GM19239 (cell line): ENCODE measurements around the gene PRR35.

ENCODE experiments used
- DNase-seq: peaks from one replicate; pipeline ENCODE4 v3.0.0; 2011; ENCODE audit warnings: low spot score; ENCODE audit not compliant: insufficient read length
- FAIRE-seq: peaks from 2 replicates; lab custom pipeline; 2011; peaks lifted over from hg19 to GRCh38; lab: Jason Lieb, UNC

Gene PRR35

DNA sequence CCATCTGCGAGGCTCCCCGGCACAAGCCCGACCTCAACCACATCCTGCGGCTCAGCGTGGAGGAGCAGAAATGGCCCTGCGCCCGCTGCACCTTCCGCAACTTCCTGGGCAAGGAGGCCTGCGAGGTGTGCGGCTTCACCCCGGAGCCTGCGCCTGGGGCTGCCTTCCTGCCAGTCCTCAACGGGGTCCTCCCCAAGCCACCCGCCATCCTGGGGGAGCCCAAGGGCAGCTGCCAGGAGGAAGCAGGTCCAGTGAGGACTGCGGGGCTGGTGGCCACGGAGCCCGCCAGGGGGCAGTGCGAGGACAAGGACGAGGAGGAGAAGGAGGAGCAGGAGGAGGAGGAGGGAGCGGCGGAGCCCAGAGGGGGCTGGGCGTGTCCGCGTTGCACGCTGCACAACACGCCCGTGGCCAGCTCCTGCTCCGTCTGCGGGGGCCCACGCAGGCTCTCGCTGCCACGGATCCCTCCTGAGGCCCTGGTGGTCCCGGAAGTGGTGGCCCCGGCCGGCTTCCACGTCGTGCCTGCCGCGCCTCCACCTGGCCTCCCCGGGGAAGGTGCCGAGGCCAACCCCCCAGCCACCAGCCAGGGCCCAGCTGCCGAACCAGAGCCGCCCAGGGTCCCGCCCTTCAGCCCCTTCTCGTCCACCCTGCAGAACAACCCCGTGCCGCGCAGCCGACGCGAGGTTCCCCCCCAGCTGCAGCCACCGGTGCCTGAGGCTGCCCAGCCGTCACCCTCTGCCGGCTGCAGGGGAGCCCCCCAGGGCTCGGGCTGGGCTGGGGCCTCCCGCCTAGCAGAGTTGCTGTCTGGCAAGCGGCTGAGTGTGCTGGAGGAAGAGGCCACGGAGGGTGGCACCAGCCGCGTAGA lies 13.1 kb upstream of the PRR35 start:
- FAIRE-seq (no peak), DNase-seq (no peak)

DNA sequence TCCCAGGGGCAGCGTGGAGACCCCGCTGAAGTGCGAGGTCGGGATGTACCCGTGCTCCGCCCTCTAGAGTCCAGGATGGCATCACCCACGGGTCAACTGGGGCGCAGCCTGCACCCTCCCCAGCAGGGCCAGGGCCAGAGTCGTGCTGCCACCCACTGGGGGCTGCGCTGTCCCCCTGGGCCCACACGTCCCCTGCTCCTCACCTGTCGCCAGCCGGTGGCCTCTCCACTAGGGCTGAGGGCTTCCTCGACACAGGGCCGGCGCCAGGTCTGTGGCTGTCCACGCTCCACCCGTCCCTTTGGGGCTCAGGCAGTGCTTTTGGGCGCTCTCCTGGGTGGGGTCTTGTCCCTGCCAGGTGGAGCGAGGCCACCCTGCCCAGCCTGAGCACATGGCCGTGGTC lies 11.6 kb upstream of the PRR35 start:
- DNase-seq (no peak), FAIRE-seq (no peak)

DNA sequence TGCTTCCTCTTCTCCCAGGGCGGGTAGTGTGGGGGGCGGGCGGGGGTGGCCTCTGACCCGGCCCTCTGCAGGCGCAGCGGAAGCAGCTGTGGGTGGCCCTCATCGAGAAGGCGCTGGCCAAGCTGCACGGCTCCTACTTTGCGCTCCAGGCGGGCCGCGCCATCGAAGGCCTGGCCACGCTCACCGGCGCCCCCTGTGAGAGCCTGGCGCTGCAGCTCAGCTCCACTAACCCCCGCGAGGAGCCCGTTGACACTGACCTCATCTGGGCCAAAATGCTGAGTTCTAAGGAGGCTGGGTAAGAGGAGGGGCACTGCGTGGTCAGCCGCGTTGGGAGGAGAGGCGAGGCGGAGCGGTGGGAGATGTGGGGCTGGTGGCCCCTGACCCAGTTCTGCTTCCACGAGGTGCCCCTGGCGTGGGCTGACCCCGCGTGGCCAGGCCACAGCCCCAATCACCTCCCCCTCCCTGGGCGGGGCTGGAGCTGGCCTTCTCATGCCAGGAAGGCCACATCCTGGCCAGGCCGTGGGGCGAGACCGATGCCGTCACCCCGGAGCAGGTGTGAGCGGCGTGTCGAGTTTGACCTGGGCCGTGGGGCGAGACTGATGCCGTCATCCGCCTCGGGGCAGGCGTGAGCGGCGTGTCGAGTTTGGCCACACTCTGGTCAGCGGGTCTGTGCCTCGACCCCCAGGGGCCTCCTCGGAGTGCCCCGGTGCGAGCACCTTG lies 10.5 kb upstream of the PRR35 start:
- no peak for FAIRE-seq

DNA sequence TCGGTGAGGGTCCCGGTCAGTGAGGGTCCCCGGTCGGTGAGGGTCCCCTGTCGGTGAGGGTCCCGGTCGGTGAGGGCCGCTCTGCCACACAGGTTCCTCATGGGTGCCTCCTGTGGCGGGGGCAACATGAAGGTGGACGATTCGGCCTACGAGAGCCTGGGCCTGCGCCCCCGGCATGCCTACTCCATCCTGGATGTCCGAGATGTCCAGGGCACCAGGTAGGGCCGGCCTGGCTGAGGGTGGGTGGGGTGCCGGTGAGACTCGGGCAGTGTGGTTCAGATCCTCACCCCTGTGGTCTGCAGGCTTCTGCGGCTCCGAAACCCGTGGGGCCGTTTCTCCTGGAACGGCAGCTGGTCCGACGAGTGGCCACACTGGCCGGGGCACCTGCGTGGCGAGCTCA lies 9.0 kb upstream of the PRR35 start:
- FAIRE-seq = no peak
- no peak for DNase-seq

More for the DNA sequence above, 10.5 kb upstream of the PRR35 start:
- DNase-seq = no peak

DNA sequence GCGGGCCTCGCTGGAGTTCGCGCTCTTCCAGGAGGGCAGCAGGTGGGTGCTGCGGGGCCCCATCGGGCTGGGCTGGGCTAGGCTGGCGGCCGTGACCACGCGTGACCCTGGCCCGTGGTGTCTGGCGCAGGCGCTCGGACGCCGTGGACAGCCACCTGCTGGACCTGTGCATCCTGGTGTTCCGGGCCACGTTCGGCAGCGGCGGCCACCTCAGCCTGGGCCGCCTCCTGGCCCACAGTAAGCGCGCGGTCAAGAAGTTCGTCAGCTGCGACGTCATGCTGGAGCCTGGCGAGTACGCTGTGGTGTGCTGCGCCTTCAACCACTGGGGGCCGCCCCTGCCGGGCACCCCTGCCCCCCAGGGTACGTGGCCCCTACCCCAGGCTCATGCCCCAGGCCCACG lies 8.0 kb upstream of the PRR35 start:
- no peak for DNase-seq
- FAIRE-seq = no peak

DNA sequence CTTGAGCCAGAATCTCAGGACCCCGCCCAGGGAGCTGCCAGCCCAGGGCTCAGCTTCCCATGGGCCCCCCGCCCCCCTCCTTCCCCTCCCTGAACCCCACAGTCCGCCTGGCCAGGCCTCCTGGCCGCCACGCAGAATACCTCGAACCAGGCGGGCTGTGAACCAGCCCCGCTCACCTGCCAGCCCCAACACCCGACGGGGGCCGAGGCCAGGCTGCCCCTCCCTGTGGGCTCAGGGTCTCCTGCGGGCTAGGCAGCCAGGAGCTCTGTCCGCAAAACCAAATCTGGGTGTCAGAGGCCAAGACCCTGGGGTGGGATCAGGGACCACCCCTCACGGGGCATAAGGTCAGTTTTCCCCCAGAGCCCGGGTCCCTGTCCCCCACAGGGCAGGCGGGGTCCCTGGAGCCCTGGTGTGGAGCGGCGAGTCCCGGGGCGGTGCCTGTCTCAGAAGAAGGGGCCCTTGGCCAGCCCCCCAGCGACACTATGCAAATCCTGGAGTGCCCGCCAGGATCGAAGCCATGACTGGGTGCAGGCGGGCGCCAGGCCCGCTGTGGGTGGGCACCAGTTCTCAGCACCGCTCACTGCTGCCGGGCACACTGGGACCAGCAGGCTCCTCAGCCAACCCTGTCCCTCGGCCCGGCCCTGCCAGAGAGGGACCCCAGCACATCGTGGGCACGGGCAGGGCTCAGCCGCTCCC lies 6.4 kb upstream of the PRR35 start:
- FAIRE-seq (no peak), DNase-seq (no peak)

DNA sequence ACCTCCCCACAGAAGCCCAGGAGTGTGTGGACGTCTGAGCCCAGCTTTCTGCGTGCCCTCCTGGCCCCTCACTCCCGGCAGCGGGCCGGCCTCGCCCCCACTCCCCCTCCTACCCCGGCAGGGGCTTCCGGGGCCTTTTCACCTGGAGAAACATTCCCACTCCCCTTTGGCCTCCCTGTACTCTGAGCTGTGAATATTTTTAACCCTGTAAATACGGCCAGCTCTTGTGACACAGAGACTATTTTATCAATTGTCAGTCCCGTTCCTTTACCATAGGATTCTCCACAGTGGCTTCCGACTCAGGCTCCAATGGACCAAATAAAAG lies 5.9 kb upstream of the PRR35 start:
- FAIRE-seq = no peak
- DNase-seq = no peak

DNA sequence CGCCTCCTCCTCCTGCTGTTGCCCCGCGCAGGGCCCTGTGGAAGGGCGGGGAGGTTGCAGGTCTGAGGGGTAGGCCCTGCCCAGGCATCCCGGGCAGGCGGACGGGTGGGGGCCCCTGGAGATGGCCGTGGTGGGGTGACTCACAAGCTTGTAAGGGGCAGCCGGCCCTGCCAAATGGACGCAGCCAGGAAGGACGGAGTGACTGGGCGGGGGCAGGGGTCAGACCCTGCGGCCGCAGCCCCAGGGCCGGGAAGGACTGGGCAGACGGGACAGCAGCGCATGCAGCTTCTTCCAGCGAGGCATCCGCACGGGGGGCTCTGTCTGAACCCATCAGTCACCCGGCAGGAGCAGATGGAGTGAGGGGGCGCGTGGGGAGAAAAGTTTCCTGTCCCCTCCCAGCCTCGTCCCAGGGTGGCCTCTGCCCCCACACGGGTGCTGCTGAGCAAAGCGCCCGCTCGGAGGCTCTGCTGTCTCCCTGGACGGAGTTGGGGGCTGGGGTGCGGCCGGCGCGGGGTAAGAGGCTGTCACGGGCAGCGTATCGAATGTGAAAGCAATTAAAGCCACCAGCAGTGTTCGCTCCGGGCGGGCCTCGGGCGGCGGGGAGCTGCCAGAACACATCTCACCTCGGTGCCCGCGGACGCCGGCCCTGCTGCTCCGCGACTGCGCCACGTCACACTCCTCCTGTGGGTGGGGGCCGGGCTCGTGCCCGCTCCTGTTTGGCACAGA lies 5.4 kb upstream of the PRR35 start:
- FAIRE-seq (no peak), DNase-seq (no peak)

DNA sequence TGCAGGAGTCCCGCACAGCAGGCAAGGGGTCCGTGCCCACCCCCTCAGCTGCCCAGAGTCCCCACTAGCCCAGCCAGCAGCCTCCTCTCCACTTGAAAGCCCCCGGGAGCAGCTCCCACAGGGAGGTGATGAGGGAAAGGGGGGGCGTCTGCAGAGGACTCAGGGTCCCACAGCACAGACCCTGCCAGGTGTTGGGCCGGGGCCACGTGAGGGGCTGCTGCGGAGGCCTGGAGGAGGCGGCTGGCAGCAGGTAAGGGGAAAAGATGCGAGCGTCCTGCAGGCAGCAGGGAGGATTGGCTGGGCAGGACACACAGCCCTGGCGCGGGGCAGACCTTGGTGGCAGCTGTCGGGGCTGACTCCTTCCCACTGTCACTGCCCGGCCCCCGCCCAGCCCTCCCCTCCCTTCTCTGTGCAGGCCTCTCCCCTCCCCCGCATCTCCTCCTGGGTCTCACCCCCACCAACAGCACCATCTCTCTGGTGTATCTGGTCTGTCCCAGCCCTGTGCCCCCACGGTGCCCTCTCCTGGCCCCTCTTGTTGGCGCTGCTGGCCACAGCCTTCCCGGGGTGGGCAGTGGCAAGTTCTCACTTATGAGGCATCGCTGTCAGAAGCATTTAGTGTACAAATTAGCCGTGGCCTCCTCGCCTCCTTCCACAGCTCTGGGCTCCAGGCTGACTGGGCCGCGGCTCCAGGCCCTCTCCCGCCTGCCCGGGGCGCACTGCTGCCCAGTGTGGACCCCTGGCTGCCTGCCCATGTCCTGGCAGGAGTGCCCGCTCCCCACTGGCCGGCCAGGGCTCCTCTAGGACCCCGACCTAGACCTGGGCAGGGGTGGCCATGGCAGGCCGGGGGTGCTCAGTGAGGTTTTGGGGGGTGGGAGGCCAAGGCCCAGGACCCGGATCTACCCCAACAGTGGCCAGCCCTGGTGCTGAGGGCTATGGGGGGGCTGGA lies 4.4 kb upstream of the PRR35 start:
- DNase-seq = no peak
- no peak for FAIRE-seq

DNA sequence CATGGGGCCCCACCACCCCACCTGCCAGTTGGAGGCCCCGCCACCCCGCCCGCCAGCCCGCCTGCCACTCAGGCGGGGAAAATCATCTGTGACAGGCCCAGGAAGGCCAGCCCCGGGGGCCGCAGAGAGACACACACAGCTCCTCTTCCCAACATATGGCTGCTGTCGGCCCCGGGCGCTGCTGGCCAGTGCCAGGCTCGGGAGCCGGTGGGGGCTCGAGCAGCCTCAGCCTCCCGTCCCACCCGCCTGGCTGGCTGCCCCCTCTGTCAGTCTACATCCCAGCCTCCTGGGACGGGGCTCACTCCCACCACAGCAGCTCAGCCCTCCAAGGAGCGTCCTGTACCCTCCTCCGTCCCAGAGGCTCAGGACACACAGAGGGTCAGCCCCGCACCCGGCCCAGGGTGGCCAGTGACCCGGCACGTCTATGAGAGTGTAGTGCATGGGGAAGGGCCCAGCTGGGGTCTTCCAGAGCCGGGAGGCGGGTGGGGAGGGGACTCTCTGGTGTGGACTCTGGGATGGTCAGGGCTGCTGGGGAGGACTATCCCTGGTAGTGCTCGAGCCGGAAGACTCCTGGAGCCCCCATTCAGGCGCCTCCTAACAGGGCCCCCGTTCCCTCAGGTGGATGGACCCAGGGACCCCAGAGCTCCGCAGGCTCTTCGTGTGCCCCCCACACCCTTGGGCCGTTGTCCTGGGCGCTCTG lies 3.6 kb upstream of the PRR35 start:
- FAIRE-seq (no peak), DNase-seq (no peak)

DNA sequence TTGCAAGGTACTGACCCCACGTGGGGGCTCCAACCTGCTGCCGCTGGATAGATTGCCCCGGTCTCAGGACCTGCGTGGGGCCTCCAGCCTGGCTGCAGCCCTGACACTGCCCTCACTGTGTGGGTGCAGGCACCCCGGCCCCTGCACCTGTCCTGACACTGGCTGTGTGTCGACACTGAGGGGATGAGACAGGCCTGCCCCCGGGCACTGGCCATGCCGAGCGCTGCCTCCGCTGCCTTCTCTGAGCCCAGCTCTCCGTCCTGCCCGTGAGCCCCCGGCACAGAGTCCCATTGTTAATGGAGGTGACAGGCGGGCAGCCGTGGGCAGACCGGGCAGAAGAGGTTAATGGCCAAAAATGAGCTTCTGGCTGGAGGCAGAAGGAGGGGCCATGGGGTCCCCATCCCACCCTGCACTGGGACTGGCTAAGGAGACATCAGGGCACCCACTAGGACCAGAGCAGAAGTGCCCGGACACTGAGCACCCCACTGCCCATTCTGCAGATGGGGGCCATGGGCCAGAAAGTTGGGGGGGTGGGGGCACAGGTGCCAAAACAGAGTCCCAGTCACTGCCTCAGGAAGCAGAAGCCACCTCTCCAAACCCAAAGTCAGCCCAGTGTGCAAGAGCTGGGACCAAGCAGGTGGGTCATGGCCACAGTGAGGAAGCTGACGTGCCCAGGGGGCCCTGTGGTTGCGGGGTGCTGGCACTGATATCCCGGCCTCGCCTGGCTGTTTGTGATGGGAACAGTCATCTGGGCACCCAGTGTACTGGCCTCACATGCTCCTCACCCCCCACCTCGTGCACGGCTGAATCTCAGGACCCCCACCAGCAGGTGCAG lies 2.5 kb upstream of the PRR35 start:
- DNase-seq (no peak), FAIRE-seq (no peak)

DNA sequence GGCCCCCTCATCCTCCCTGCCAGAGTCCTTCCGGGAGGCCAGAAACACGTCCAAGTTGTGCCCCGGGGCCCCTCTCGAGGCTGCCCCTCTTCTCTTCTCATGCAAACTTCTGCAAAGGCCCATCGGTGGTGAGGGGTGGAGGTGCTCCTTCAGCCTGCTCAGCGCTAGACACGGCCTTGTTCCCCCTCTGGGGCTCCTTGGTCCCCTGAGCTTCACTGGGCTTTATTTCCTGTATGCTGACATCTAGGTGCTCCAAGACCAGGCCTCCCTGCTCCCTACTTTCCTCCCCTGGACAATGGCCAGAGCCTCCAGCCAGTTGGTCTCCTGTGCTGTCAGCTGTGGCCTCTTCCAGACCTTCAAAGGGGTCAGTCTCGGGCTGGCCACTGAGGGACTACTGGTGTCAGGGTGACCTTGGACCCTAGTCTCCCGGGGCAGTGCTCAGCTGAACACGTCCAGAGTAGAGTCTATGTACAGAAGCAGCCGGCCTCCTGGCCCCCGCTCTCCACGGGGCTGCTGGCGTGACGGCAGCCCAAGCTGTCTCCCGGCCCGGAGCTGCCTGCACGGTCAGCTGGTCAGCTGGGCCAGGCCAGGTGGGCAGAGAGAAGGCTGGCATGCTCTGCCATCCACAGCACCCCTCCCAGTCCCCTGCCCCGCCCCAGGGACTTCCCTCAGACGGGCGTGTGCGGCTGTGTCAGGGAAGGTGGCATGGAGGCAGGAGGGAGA lies 1.7 kb upstream of the PRR35 start:
- DNase-seq (no peak), FAIRE-seq (no peak)

DNA sequence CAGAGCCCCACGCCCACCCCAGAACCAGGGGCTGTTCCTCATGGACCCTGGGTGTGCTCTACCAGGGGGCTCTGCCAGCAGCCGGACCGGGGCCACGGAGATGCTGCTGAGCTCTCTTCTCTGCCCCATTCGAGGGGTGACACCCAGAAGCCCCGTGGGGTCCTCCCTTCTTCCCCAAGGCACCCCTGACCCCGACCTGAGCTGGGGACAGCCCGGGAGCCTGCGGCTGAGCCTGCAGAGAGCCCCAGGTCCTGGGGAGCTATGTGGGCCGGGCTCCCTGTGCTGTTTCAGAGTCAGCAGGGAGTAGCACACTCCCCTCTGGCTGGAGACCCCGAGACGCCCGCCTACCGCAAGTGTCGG lies 1.2 kb upstream of the PRR35 start:
- FAIRE-seq (no peak), DNase-seq (no peak)

DNA sequence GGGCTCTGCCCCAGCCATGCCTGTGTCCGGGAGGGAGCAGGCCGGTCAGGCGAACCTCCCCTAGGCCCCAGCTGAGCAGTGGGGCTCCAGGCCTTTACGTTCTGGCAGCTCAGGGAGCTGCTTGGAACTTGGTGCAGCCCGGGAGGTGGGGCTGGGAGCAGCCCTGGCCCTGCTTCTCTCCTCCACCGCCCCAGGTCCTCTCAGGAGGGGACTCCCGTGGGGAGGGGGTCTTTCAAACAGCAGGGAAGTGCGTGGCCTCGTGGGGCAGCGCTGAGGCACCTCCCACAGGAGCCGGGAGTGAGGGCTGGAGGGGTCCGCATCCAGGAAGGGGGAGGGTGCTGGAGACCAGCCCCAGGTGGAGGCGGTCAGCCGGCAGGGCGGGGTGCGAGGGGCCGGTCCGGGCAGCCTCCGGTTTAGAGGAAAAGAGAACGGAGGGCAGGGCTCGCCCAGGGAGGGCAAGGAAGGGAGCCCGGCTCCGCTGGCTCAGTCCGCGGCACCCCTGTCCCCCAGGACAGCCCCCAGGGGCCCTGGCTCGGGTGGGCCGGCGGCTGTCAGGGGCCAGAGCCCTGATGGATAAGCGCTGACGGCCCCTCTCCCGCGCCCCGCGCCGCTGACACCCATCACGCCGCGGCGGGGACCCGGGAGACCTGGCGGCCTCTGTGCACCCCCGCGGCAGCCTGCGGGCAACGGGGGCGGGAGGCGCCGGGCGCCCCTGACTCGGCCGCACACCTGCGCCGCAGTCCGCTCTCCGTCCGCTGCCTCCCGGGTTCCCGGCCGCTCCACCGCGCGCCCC lies 587 bp upstream of the PRR35 start:
- FAIRE-seq = no peak

DNA sequence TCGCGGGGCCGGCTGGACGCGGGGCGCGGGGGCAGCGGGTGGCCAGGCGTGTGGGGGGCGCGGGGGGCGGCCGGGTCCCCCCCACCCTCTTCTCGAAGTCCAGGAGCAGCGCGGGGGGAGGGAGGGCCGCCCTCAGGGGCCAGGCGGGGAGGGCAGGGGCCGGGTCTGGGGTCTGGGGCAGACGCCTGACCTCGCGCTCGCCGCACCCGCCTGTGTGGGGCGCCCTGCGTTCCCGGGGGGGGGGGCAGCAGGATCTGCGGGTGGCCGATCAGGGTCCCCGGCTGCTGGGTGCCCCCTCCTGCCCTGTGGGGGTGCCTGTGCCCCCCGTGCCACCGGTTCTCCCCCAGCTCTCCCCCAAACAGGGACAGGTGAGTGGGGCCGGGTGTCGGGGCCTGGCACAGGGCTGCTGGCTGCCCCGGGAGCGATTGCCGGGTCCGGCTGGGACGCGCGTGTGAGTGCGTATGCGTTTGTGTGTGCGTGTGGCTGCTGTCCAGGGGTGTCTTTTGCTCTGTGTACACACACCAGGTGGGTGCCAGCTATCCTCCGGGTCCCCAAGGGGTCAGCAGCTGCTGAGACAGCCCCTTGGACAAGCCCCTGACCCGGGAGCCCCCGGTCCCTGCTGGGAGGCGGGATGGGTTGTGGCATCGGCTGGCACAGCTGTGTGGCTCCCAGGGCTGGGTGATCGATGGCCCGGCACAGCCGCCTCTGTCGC lies 663 bp downstream of the PRR35 start:
- FAIRE-seq (no peak), DNase-seq (no peak)

More for the DNA sequence above, 587 bp upstream of the PRR35 start:
- no peak for DNase-seq

DNA sequence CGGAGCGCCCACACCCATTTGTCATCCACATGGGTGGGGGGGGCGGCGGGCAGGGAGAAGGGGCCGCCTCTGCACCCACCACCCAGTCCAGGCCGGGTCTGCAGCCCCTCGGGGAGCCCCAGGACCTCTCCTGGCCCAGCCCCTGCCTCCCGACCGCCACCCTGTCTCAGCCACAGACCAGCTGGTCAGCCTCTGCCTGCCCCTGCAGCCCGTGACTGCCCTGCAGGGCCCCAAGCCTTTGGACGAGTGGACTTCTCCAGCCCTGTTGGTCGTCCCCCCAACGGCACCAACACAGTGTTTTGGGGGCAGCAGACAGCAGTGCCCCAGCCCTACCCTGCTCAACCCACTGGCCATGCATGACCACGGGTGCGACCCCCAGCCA lies 1.2 kb downstream of the PRR35 start:
- FAIRE-seq (no peak), DNase-seq (no peak)
